HepG2 (cell line): ENCODE results near the gene DOK5. TPM values are rescaled to one million over a fixed set of nuclear protein-coding genes. Genes with fewer than 3 reads are reported as not detected.

Source experiments
- ATAC-seq: fragments of 200-7000 bp; cut with Tn5 transposase; 3 replicates; pipeline ENCODE4 v1.9.1; 2020; ENCODE audit warnings: mild to moderate bottlenecking, moderate library complexity
- BruUV-seq: library from RNA; stranded (reverse); fragments of 400-500 nt; replicated peaks from 2 replicates; lab custom pipeline; 2021; lab: Mats Ljungman, UMichigan
- CTCF ChIA-PET: fragments of 300-600 bp; formaldehyde crosslinking; extraction: SDS; loops from one replicate; lab custom pipeline; 2021; ENCODE audit warnings: low total read pairs, inconsistent platforms, low intra/inter-chr PET ratio; lab: Yijun Ruan, JAX
- POLR2A ChIA-PET: fragments of 350-600 bp; sonication (Branson Sonifier 250); formaldehyde crosslinking; loops from one replicate; lab custom pipeline; 2020; ENCODE audit warnings: antibody characterized with exemption, inconsistent platforms; lab: Yijun Ruan, JAX
- DNase-seq: peaks from one replicate; pipeline ENCODE4 v3.0.0-alpha.2; 2015; ENCODE audit warnings: low spot score
- FAIRE-seq: peaks from 3 replicates; lab custom pipeline; 2011; peaks lifted over from hg19 to GRCh38; lab: Jason Lieb, UNC
- H2AFZ ChIP-seq: one replicate; pipeline ENCODE4 v1.6.1; 2011; ENCODE audit warnings: low read length, inconsistent platforms
- H3K27ac ChIP-seq: fragments of 300-600 bp; 3 replicates; pipeline ENCODE4 v1.8.0; 2011; ENCODE audit warnings: mixed run types, mild to moderate bottlenecking, mixed read lengths, low read length, inconsistent platforms; ENCODE audit not compliant: insufficient read depth; ENCODE audit errors: extremely low read length
- H3K27me3 ChIP-seq, 2 experiments: fragments of 200-600 bp in 1 of 2; 2 replicates in 1 of 2; 3 replicates in 1 of 2; pipeline versions ENCODE4 v1.6.0 to v1.8.0; 2011; ENCODE audit warnings: low read length in 2 of 2, mild to moderate bottlenecking in 2 of 2, moderate library complexity in 2 of 2, inconsistent platforms in 1 of 2; ENCODE audit not compliant: insufficient read depth in 2 of 2, control insufficient read depth in 1 of 2
- H3K36me3 ChIP-seq, 2 experiments: fragments of 200-600 bp in 1 of 2; replicated peaks in 1 of 2; 2 replicates in 1 of 2; 3 replicates in 1 of 2; pipeline versions ENCODE4 v1.5.1 to v1.8.0; 2011; ENCODE audit warnings: low read length in 2 of 2, inconsistent platforms in 1 of 2; ENCODE audit not compliant: insufficient read depth in 2 of 2, control insufficient read depth in 1 of 2
- H3K4me1 ChIP-seq: 2 replicates; pipeline ENCODE4 v1.5.1; 2012; ENCODE audit warnings: low read length, inconsistent platforms; ENCODE audit not compliant: insufficient read depth
- H3K4me2 ChIP-seq: 2 replicates; pipeline ENCODE4 v1.6.0; 2011; ENCODE audit warnings: low read depth, low read length, inconsistent platforms
- H3K4me3 ChIP-seq, 3 experiments: fragments of 200-600 bp in 1 of 3; sonication (generic), shearing (Covaris generic) in 1 of 3; replicated peaks in 1 of 3; 2 replicates each; pipeline ENCODE4 v1.5.1; 2011 to 2016; ENCODE audit warnings: low read length in 3 of 3, inconsistent platforms in 2 of 3, low read depth in 2 of 3, mild to moderate bottlenecking in 2 of 3, control low read depth in 1 of 3, mixed read lengths in 1 of 3; ENCODE audit not compliant: insufficient read depth in 1 of 3
- H3K79me2 ChIP-seq: one replicate; pipeline ENCODE4 v1.6.1; 2011; ENCODE audit warnings: low read length, inconsistent platforms; ENCODE audit not compliant: insufficient read depth
- H3K9ac ChIP-seq: 2 replicates; pipeline ENCODE4 v1.6.0; 2011; ENCODE audit warnings: mild to moderate bottlenecking, low read depth, low read length, inconsistent platforms; ENCODE audit not compliant: insufficient read depth
- H3K9me3 ChIP-seq: 2 replicates; pipeline ENCODE4 v1.5.1; 2012; ENCODE audit warnings: mild to moderate bottlenecking, low read length
- H4K20me1 ChIP-seq: 2 replicates; pipeline ENCODE4 v1.6.0; 2011; ENCODE audit warnings: inconsistent platforms, mild to moderate bottlenecking, low read length, moderate library complexity; ENCODE audit not compliant: insufficient read depth
- DPF2 ChIP-seq: sonication (generic); formaldehyde crosslinking; IDR thresholded peaks from 2 replicates; pipeline ENCODE4 v1.4.0; 2020; ENCODE audit warnings: mild to moderate bottlenecking, low read depth, missing genetic modification reagents, borderline replicate concordance
- ELK4 ChIP-seq: sonication (generic); formaldehyde crosslinking; IDR thresholded peaks from 2 replicates; pipeline ENCODE4 v1.9.0; 2021; ENCODE audit warnings: missing genetic modification reagents, borderline replicate concordance
- GABPB1 ChIP-seq: IDR thresholded peaks from 2 replicates; pipeline ENCODE4 v1.6.1; 2016; ENCODE audit warnings: mild to moderate bottlenecking, missing genetic modification reagents, moderate library complexity, missing compliant biosample characterization
- HCFC1 ChIP-seq: fragments of 150-350 bp; IDR thresholded peaks from 2 replicates; pipeline ENCODE4 v1.6.1; 2014; ENCODE audit warnings: low read depth, low read length
- MAF1 ChIP-seq: sonication (generic); formaldehyde crosslinking; IDR thresholded peaks from 2 replicates; pipeline ENCODE4 v1.5.0; 2020; ENCODE audit warnings: missing genetic modification reagents, borderline replicate concordance
- REST ChIP-seq, 2 experiments: IDR thresholded peaks; 2 replicates each; pipeline ENCODE4 v1.6.1; 2011 to 2012; ENCODE audit warnings: low read length in 2 of 2, borderline replicate concordance in 1 of 2, low read depth in 1 of 2, mild to moderate bottlenecking in 1 of 2, moderate library complexity in 1 of 2
- SATB2 ChIP-seq: sonication (generic); formaldehyde crosslinking; IDR thresholded peaks from 2 replicates; pipeline ENCODE4 v1.5.0; 2020; ENCODE audit warnings: missing genetic modification reagents
- TERF1 ChIP-seq: sonication (generic); formaldehyde crosslinking; IDR thresholded peaks from 2 replicates; pipeline ENCODE4 v1.8.0; 2022; ENCODE audit warnings: mild to moderate bottlenecking, missing genetic modification reagents, moderate library complexity
- ZNF276 ChIP-seq: sonication (generic); formaldehyde crosslinking; IDR thresholded peaks from 2 replicates; pipeline ENCODE4 v1.4.0; 2020; ENCODE audit warnings: mild to moderate bottlenecking, low read depth, missing genetic modification reagents
- ZNF414 ChIP-seq: sonication (generic); formaldehyde crosslinking; IDR thresholded peaks from 2 replicates; pipeline ENCODE4 v1.5.0; 2020; ENCODE audit warnings: missing genetic modification reagents
- ZNF777 ChIP-seq: sonication (generic); formaldehyde crosslinking; IDR thresholded peaks from 2 replicates; pipeline ENCODE4 v1.4.0; 2020; ENCODE audit warnings: missing genetic modification reagents
- WGBS: methylation state at CpG from one replicate; pipeline ENCODE4 v1.1.6; 2017; ENCODE audit warnings: low lambda C conversion rate; 5-methylcytosine and 5-hydroxymethylcytosine counted together
- in situ Hi-C: cut with HindIII; loops from 2 replicates; pipeline ENCODE4 v1.10.0; 2017; ENCODE audit warnings: low pct_unique_long_range_greater_than_20kb; ENCODE audit not compliant: extremely low pct_ligation_motif_present
- intact Hi-C: fragments of 100-400 bp; cut with micrococcal nuclease; formaldehyde crosslinking; loops from one replicate; pipeline ENCODE4 v1.10.0; 2022; ENCODE audit not compliant: unreplicated experiment
- polyA plus RNA-seq, 8 experiments: library from polyadenylated mRNA; depleted of rRNA in 3 of 8; stranded (reverse) in 7 of 8; unstranded in 1 of 8; fragments of >200 nt; fragmentation: Illumina TruSeq in 4 of 8; extraction: Trizol in 4 of 8; gene quantifications; 2 replicates each; pipeline versions ENCODE4 v1.2.1 to v1.2.3, GENCODE V29; 2011 to 2016; ENCODE audit warnings: low read depth in 4 of 8, missing spikeins in 1 of 8, mixed read lengths in 1 of 8; ENCODE audit not compliant: insufficient read depth in 1 of 8
- total RNA-seq, 5 experiments: library from RNA; depleted of rRNA; stranded (reverse); fragments of >200 nt; fragmentation: Illumina TruSeq; extraction: Trizol; gene quantifications; 2 replicates each; pipeline ENCODE4 v1.2.3, GENCODE V29; 2016; ENCODE audit warnings: low read depth in 1 of 5

DOK5 gene
- total and polyA plus RNA-seq, 2 of the 13 experiments (the other 11 are each of a cell fraction or from before 2014, with no cell fraction given): not detected

- TF ChIP-seq ELK4 (CRISPR knock-in tag): no peak
- no peak for TF ChIP-seq ZNF414 (CRISPR knock-in tag)
- TF ChIP-seq, all 625 proteins: peak for 0
Measured at GRCh38 chr20:54598352-54598751, 123.0 kb downstream of the DOK5 start (continued).

- BruUV-seq: no TSS peak
- DNase-seq (no peak), FAIRE-seq (no peak), ATAC-seq (no peak)
- no peak overlapping the region for H3K27ac ChIP-seq
- POLR2A ChIA-PET: no interaction called here
- intact Hi-C loops (no loop called here), in situ Hi-C loops (no loop called here)
- H3K4me2 ChIP-seq: no peak overlapping the region
- CTCF ChIA-PET: no interaction called here
- H3K4me1 ChIP-seq: no peaks in the 10 kb centered on the region
- H3K36me3 ChIP-seq: no peaks in the 10 kb centered on the region
- no peaks in the 10 kb centered on the region for H4K20me1 ChIP-seq
- H3K9ac ChIP-seq: no peak overlapping the region
- 2% methylated on average over 3 of the region's 3 CpGs for WGBS
- no peak overlapping the region for H3K4me3 ChIP-seq
- no peaks in the 10 kb centered on the region for H3K27me3 ChIP-seq
- H3K9me3 ChIP-seq: peaks cover 15% of the 10 kb centered on the region
- no peaks in the 10 kb centered on the region for H3K79me2 ChIP-seq
- H2AFZ ChIP-seq: no peak overlapping the region
- TF ChIP-seq HCFC1: no peak
- no peak for TF ChIP-seq GABPB1 (CRISPR knock-in tag)
- TF ChIP-seq DPF2: no peak
- no peak for TF ChIP-seq ZNF777 (CRISPR knock-in tag)
- TF ChIP-seq ZNF276 (CRISPR knock-in tag): no peak
- TF ChIP-seq MAF1 (CRISPR knock-in tag): no peak
- no peak for TF ChIP-seq TERF1 (CRISPR knock-in tag)
- no peak for TF ChIP-seq REST (IDR thresholded peaks at IDR 0.05; ENCODE audit: borderline replicate concordance in 1 of 2, low read depth in 1 of 2, low read length in 2 of 2)
- no peak for TF ChIP-seq SATB2 (CRISPR knock-in tag)
Measured at GRCh38 chr20:54600634-54601033, 125.2 kb downstream of the DOK5 start.
